Spleen (tissue), 7 donors: ENCODE results near the gene TMEM178B.

Experiments used
- CTCF ChIP-seq, 11 experiments: fragments of 200-600 bp in 7 of 11; fragments of 450-650 bp in 4 of 11; sonication (generic) in 4 of 11; IDR thresholded peaks in 8 of 11; conservative IDR thresholded peaks in 3 of 11; 1 replicate in 7 of 11; 2 replicates in 4 of 11; pipeline versions ENCODE4 v1.4.0 to v1.8.0; 2016 to 2021; ENCODE audit warnings: antibody characterized with exemption in 11 of 11, inconsistent platforms in 4 of 11, mild to moderate bottlenecking in 1 of 11
- POLR2A ChIP-seq, 3 donors: fragments of 450-650 bp; IDR thresholded peaks; one replicate each; pipeline ENCODE4 v1.5.1; 2017; ENCODE audit warnings: antibody characterized with exemption in 3 of 3, mild to moderate bottlenecking in 1 of 3
- donor health status: DM: no; HTN: no; CAD: no; lungs with moderate emphysema.
- donor health status: DM: no; HTN: no; CAD: no.
- donor health status: DM: no; HTN: no; CAD: no.

GRCh38 chr7:141381794-141382427 is 308.0 kb downstream of the TMEM178B start:
- TF ChIP-seq POLR2A (IDR thresholded peaks at IDR 0.05) (no peak), CTCF (IDR thresholded peaks at IDR 0.05 in 8 of 11, conservative IDR thresholded peaks at IDR 0.05 in 3 of 11) (no peak)
